Fibroblast of skin of right quadriceps (primary cell): ENCODE data around the gene SOX10.
A peak's percentile ranks its signal among the peaks of the same experiment; 100 is the strongest.

ENCODE experiments used
- DNase-seq: peaks from one replicate; pipeline ENCODE4 v3.0.0-alpha.2; 2013

Gene SOX10

GRCh38 chr22:37983860-37984791 is at the start of gene SOX10:
Gene SOX10 (minus strand): TSS chr22:37984555. CDS start chr22:37983784, 771 bp downstream.
- no peak for DNase-seq

GRCh38 chr22:38033522-38034277 is 49.3 kb upstream of the SOX10 start:
- DNase-seq, result no peak

- peak; percentile 83 for DNase-seq
Measured at GRCh38 chr22:38032681-38033521, 48.5 kb upstream of the SOX10 start.

GRCh38 chr22:38031491-38031890 is 47.1 kb upstream of the SOX10 start:
- DNase-seq, result no peak

GRCh38 chr22:38030311-38031133 is 46.2 kb upstream of the SOX10 start:
- no peak for DNase-seq

- DNase-seq, result no peak
Measured at GRCh38 chr22:38029901-38030300, 45.5 kb upstream of the SOX10 start.

- DNase-seq, result no peak
Measured at GRCh38 chr22:38029370-38029769, 45.0 kb upstream of the SOX10 start.

- no peak for DNase-seq
Measured at GRCh38 chr22:38028344-38029130, 44.2 kb upstream of the SOX10 start.

GRCh38 chr22:38027487-38027886 is 43.1 kb upstream of the SOX10 start:
- DNase-seq, result no peak

- DNase-seq, result no peak
Measured at GRCh38 chr22:38026130-38027111, 42.1 kb upstream of the SOX10 start.

GRCh38 chr22:38025514-38025913 is 41.2 kb upstream of the SOX10 start:
- no peak for DNase-seq

GRCh38 chr22:38023045-38023444 is 38.7 kb upstream of the SOX10 start:
- no peak for DNase-seq

GRCh38 chr22:38021206-38021605 is 36.9 kb upstream of the SOX10 start:
- DNase-seq, result no peak

- DNase-seq, result no peak
Measured at GRCh38 chr22:38018938-38019827, 34.8 kb upstream of the SOX10 start.

- no peak for DNase-seq
Measured at GRCh38 chr22:38017939-38018885, 33.9 kb upstream of the SOX10 start.

- peak; percentile 52 for DNase-seq
Measured at GRCh38 chr22:38017272-38017920, 33.0 kb upstream of the SOX10 start.
